Neural crest cell (in vitro differentiated cells): ENCODE data around the gene SMLR1. TPM values are rescaled to one million over a fixed set of nuclear protein-coding genes. Genes with fewer than 3 reads are reported as not detected.
A peak's percentile ranks its signal among the peaks of the same experiment; 100 is the strongest.

ENCODE experiments used
- DNase-seq: peaks from one replicate; pipeline ENCODE4 v3.0.0; 2021; ENCODE audit warnings: low read depth, mixed read lengths, low spot score
- H3K27ac Mint-ChIP-seq: one replicate; pipeline ENCODE4 v1.8.0; 2021; ENCODE audit warnings: mild to moderate bottlenecking, mixed read lengths; ENCODE audit not compliant: unreplicated experiment
- H3K27me3 Mint-ChIP-seq: 2 replicates; pipeline ENCODE4 v1.8.0; 2021; ENCODE audit warnings: low read depth, mild to moderate bottlenecking, mixed read lengths
- H3K36me3 Mint-ChIP-seq: 2 replicates; pipeline ENCODE4 v1.8.0; 2021; ENCODE audit warnings: low read depth, mild to moderate bottlenecking, mixed read lengths
- H3K4me1 Mint-ChIP-seq: 2 replicates; pipeline ENCODE4 v1.8.0; 2021; ENCODE audit warnings: mixed read lengths
- H3K4me3 Mint-ChIP-seq: one replicate; pipeline ENCODE4 v1.8.0; 2021; ENCODE audit warnings: mild to moderate bottlenecking, mixed read lengths
- H3K9me3 Mint-ChIP-seq: 2 replicates; pipeline ENCODE4 v1.8.0; 2021; ENCODE audit warnings: mixed read lengths
- total RNA-seq: library from RNA; stranded (reverse); gene quantifications from 2 replicates; pipeline ENCODE4 v1.2.1, GENCODE V29; 2021
- TF ChIP-seq, protein P1 (sequence below): fragments of 200-600 bp; sonication (generic); conservative IDR thresholded peaks from 2 replicates; pipeline ENCODE4 v1.5.0; 2021; ENCODE audit warnings: antibody characterized with exemption, mild to moderate bottlenecking

SMLR1 gene
- total RNA-seq, 1 donor from 2014 or later: not detected

DNA sequence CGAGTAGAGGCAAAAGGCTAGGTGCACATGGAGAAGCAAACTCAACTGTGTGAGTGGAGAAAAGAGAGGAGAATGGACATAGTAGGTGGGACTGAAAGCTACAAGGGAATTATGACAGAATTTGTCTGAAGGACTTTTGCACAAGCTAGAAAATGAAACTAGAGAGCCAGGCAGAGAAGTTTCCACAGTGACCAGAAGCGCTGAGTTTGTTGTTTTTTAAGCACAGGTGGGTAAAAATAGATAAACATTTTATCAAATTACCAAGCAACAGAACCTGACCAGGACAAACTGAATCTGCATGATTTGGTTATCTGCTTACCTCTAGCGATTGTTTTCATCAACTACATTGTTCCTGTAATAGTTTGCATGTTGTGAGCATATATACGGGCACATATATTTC lies 38.6 kb downstream of the SMLR1 start:
- Mint-ChIP-seq H3K4me1 (peaks cover 4% of the 10 kb centered on the region), H3K36me3 (peaks cover 15% of the 10 kb centered on the region), H3K27ac (no peak overlapping the region), H3K27me3 (no peaks in the 10 kb centered on the region), H3K4me3 (no peak overlapping the region), H3K9me3 (no peaks in the 10 kb centered on the region)
- no peak for DNase-seq
- TF ChIP-seq, protein P1, sequence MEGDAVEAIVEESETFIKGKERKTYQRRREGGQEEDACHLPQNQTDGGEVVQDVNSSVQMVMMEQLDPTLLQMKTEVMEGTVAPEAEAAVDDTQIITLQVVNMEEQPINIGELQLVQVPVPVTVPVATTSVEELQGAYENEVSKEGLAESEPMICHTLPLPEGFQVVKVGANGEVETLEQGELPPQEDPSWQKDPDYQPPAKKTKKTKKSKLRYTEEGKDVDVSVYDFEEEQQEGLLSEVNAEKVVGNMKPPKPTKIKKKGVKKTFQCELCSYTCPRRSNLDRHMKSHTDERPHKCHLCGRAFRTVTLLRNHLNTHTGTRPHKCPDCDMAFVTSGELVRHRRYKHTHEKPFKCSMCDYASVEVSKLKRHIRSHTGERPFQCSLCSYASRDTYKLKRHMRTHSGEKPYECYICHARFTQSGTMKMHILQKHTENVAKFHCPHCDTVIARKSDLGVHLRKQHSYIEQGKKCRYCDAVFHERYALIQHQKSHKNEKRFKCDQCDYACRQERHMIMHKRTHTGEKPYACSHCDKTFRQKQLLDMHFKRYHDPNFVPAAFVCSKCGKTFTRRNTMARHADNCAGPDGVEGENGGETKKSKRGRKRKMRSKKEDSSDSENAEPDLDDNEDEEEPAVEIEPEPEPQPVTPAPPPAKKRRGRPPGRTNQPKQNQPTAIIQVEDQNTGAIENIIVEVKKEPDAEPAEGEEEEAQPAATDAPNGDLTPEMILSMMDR: no peak

DNA sequence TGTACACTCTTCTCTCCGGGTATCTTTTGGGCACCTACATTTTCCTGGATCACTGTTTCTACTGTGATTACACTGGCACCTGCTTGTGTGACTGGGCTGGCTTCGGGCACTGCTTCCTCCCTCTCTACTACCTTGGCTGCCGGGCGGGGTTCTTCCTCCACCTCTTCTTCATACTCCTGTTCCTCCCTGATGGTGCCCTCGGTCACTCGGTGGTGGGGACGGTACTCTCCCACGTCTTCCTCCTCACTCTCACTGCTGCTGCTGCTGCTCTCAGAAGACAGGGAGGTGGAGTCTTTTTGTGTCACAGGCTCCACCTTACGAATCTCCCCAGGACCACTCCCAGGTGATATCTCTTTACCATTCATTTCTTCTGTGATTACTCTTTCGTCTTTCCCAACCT lies 42.5 kb downstream of the SMLR1 start:
- Mint-ChIP-seq H3K4me3 (no peak overlapping the region), H3K4me1 (peaks cover 4% of the 10 kb centered on the region), H3K36me3 (peaks cover 9% of the 10 kb centered on the region), H3K9me3 (no peaks in the 10 kb centered on the region), H3K27ac (no peak overlapping the region), H3K27me3 (no peaks in the 10 kb centered on the region)
- TF ChIP-seq, protein P1: no peak
- no peak for DNase-seq

DNA sequence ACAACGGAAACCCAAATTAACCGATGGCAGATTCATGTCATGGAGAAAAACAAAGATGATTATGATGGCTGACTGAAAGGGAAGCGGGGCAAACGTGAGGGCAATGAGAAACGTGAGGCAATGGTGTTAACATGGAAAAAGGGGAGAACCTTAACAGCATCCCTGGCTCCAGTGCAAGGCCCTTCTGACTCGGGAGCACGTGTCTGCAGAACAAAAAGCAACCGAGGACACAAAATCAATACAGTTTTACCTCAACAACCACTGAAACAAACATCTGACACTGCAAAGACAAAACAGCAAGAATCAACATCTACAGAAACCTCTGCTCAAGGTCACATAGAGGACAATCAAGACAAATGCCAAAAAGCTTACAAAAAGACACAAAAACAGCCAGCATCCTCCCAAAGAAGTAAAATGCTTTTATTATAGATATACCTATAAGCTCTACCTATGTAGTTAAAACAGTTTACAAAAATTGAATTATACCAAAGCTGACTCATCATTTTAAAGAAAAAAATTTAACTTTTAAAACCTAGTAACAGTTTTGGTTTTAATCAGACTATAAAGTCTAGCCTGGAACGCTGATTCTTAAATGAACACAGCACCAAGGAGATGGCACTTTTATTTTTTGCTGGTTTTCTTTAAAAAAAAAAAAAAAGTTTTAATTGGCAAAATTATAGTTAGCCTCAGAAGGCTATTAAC lies 43.1 kb downstream of the SMLR1 start:
- no peaks in the 10 kb centered on the region for H3K9me3 Mint-ChIP-seq
- H3K27ac Mint-ChIP-seq: no peak overlapping the region
- no peak for DNase-seq
- TF ChIP-seq, protein P1: no peak
- H3K4me3 Mint-ChIP-seq: no peak overlapping the region
- peaks cover 4% of the 10 kb centered on the region for H3K4me1 Mint-ChIP-seq
- peaks cover 8% of the 10 kb centered on the region for H3K36me3 Mint-ChIP-seq
- H3K27me3 Mint-ChIP-seq: no peaks in the 10 kb centered on the region

DNA sequence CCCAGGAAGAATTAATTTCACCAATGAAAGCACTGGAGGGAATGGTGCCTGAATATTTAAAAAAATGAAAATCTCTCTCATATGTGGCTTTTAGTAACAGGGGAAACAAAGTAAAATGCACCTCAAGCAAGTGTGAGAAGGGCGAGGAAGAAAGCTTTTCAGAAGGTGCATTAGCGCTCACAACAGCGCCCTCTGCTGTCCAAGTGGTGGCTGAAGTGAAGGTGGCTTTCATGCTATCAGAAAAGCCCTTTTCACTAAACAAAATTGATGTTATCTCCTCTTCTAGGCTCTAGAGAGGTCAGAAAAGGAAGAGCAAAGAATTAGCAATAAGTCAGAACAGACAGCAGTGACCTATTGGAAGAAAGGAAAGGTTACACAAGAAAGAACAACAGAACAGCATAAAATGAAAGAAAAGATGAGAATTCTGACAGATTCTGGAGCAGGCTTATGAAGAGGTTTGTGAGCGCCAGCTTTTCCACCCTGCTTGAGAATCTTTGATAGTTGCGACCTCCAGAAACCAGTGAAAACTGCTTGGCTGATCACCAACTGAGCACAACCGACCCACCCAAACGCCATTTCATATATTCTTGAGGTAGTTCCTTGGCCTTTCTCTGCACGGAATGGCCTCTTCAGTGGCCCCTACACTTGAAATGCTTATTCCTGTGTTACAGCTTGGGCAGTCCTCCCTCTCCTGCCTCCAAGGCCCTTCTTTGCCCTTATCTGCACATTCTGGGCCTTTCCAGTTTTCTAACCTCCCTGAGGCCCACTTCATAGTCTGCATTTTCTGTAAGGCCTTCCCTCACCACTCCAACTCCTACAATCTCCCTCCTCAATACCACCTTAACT lies 45.3 kb downstream of the SMLR1 start:
- no peaks in the 10 kb centered on the region for H3K27me3 Mint-ChIP-seq
- no peak overlapping the region for H3K27ac Mint-ChIP-seq
- peak; percentile 78 for DNase-seq
- H3K36me3 Mint-ChIP-seq: peaks cover 4% of the 10 kb centered on the region
- no peaks in the 10 kb centered on the region for H3K9me3 Mint-ChIP-seq
- TF ChIP-seq, protein P1: peak; percentile 92
- no peak overlapping the region for H3K4me3 Mint-ChIP-seq
- peaks cover 4% of the 10 kb centered on the region for H3K4me1 Mint-ChIP-seq

DNA sequence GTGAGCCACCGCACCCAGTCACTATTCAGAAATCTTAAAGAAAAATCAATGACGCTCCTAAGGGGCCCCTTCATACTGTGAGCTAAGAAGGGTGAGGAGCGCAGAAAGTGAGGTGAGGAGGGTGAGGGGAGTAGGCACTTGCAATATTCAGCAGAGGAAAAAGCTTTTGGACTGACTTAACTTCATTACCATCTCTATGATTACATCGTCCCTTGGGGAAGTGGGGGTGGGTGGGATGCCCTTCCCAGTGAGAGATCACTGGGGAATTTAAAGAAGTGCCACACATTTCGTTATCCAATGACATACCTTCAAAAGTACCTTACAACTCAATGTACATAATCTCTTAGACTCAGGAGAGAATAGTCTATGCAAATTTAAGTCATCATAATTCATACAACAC lies 46.5 kb downstream of the SMLR1 start:
- Mint-ChIP-seq H3K4me1 (peaks cover 3% of the 10 kb centered on the region), H3K27me3 (no peaks in the 10 kb centered on the region), H3K27ac (no peak overlapping the region), H3K9me3 (no peaks in the 10 kb centered on the region), H3K36me3 (peaks cover 4% of the 10 kb centered on the region), H3K4me3 (no peak overlapping the region)
- no peak for DNase-seq
- TF ChIP-seq, protein P1: no peak
